ENCODE measurements around the gene VAC14.
"Not testable (repeated sequence)": the region's sequence is repeated elsewhere in the genome, so short reads cannot be mapped to it uniquely, and the experiment has no call there.

The VAC14 gene

DNA sequence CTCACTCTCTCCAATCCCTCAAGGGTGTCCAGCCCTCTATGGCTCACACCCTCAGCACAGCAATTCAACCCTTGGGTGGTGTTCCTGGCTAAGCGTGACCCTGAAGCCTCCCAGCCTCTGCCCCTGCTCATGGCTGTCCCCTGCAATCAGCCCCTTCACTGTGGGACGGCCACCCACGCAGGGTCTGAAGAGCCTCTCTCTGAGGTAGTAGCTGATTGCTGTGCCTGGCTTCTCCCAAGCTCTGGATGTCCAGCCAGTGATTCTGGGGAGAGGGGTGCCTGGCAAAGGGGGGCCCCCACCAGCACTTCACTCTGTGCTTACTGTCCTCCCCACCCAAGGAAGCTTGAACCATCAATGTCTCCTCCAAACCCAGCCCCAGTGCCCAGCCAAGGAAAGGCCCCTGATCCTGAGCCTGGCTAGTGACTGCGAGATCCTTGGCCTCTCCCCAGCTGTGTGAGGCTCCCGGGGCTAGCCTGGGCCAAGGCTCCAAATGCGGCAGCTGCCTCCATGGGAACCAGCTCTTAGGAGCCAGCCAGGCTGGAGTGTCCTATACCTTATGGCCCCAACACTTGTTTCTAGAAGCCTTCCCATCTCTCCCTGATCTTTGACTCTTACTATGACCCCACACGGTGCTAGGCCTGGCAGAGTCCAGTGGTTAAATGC, 125.0 kb downstream of the VAC14 start:
- Mint-ChIP-seq H3K27ac (no peak overlapping the region), H3K27me3 (ENCODE audit: low read depth) (no peaks in the 10 kb centered on the region), H3K36me3 (ENCODE audit: low read depth) (no peaks in the 10 kb centered on the region), H3K9me3 (no peaks in the 10 kb centered on the region), H3K4me3 (no peak overlapping the region), H3K4me1 (ENCODE audit: low read depth) (no peaks in the 10 kb centered on the region)
- DNase-seq (ENCODE audit: low spot score): no peak

DNA sequence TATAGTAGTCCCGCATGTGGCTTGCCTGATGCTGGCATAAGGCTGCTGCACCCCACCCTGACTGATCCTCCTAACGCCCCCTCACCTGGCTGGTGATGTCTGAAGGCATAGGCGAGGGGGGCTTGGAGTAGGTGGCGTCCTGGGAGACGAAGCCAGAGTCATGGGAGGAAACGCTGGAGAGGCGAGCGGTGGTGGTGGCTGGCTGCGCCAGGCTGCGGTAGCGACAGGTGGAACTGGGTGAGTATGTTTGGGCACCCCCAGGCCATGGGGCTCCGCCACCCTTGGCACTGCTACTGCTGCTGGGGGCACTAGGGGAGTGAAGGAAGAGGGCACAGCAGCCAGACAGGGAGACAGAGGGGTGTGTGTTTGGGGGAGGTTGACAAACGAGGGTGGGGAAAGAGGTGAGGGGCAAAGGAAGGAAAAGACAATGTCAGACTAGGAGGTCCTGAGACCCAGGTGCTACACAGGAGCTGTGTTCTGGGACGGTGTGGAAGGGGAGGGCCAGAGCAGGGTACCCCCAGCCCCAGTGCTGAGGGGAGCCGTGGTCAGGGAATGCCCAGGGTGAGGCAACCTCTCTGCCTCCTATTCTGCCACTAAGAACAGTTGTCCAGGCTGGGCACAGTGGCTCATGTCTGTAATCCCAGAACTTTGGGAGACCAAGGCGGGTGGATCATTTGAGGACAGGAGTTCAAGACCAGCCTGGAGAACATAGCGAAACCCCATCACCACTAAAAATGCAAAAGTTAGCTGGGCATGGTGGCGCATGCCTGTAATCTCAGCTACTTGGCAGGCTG, 126.5 kb downstream of the VAC14 start:
- no peaks in the 10 kb centered on the region for H3K9me3 Mint-ChIP-seq
- H3K4me1 Mint-ChIP-seq (ENCODE audit: low read depth): no peaks in the 10 kb centered on the region
- H3K4me3 Mint-ChIP-seq: no peak overlapping the region
- no peaks in the 10 kb centered on the region for H3K27me3 Mint-ChIP-seq (ENCODE audit: low read depth)
- H3K36me3 Mint-ChIP-seq (ENCODE audit: low read depth): no peaks in the 10 kb centered on the region
- H3K27ac Mint-ChIP-seq: no peak overlapping the region
- no peak for DNase-seq (ENCODE audit: low spot score)

DNA sequence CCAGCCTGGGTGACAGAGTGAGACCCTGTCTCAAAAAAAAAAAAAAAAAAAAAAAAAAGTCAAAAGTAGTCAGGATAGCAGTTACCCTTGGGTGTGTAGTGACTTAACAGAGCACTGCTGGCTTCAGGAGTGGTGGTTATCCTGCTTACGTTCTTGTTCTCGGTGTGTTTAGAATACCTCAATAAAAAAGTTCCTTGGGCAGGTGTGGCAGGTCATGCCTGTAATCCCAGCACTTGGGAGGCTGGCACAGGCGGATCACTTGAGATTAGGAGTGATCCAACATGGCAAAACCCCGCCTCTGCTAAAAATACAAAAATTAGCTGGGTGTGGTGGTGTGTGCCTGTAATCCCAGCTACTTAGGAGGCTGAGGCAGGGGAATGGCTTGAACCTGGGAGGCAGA, 130.0 kb downstream of the VAC14 start:
- not testable (repeated sequence) for H3K27me3 Mint-ChIP-seq (ENCODE audit: low read depth); H3K27ac Mint-ChIP-seq; H3K9me3 Mint-ChIP-seq; DNase-seq (ENCODE audit: low spot score); H3K36me3 Mint-ChIP-seq (ENCODE audit: low read depth); H3K4me3 Mint-ChIP-seq; H3K4me1 Mint-ChIP-seq (ENCODE audit: low read depth)

DNA sequence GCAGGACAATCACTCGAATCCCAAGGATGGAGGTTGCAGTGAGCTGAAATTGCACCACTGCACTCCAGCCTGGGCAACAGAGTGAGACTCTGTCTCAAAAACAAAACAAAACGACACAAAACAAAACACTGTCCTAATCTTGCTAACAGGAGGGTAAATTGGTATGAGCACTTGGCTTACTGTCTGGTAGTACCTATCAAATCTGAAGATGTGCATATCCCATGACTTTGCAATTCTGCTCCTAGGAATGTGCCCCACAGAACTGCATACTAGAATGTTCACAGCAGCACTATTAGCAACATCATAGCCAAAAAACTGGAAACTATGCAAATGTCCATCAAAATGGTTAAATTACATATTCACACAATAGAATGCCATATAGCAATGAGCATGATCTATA, 130.8 kb downstream of the VAC14 start:
- Mint-ChIP-seq H3K27ac (no peak overlapping the region), H3K36me3 (ENCODE audit: low read depth) (no peaks in the 10 kb centered on the region), H3K27me3 (ENCODE audit: low read depth) (peaks cover 2% of the 10 kb centered on the region), H3K4me1 (ENCODE audit: low read depth) (no peaks in the 10 kb centered on the region), H3K9me3 (no peaks in the 10 kb centered on the region), H3K4me3 (no peak overlapping the region)
- DNase-seq (ENCODE audit: low spot score): no peak

DNA sequence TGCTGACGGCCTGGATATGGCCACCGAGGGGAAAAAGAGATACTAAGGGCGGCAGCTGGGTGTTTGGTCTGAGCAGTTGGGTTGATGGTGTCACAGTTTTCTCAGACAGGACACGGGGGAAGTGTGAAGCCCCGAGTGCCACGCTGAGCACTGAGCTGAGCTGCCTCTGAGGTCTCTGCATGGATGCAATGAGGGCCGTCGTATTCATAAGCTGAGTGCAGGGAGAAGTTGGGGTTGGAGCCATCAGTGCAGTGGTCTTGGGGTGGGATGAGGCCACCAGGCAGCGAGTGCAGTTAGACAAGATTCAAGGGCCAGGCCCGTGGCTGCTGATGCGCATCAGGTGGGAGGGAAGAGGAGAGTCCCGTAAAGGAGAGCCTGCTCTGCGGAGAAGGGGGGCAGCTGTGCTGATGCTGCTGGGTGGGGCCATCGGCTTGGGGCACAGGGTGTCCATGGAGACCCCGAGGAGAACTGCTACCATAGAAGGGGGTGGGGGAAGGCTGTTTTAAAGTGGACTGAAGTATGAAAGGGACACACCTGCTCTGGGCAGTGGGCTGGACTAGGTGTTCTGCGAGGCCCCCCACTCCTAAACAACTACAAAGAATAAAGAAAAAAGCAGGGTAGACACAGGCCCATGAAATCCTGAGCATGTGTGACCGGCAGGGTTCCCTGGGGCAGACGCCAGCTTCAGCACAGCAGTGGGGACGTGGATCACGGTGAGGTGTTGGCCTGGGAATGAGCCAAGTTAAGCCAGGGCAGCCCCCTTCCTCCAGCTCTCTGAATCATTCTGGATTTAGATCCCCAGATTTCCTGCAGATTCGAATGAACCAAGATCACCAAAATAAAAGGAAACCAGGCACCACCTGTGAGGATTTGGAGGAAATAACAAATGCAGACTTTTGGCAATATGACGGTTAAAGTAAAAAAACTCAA, 134.9 kb downstream of the VAC14 start:
- DNase-seq (ENCODE audit: low spot score): no peak
- H3K27ac Mint-ChIP-seq: no peak overlapping the region
- no peak overlapping the region for H3K4me3 Mint-ChIP-seq
- H3K4me1 Mint-ChIP-seq (ENCODE audit: low read depth): no peaks in the 10 kb centered on the region
- H3K27me3 Mint-ChIP-seq (ENCODE audit: low read depth): peaks cover 2% of the 10 kb centered on the region
- no peaks in the 10 kb centered on the region for H3K36me3 Mint-ChIP-seq (ENCODE audit: low read depth)
- no peaks in the 10 kb centered on the region for H3K9me3 Mint-ChIP-seq

DNA sequence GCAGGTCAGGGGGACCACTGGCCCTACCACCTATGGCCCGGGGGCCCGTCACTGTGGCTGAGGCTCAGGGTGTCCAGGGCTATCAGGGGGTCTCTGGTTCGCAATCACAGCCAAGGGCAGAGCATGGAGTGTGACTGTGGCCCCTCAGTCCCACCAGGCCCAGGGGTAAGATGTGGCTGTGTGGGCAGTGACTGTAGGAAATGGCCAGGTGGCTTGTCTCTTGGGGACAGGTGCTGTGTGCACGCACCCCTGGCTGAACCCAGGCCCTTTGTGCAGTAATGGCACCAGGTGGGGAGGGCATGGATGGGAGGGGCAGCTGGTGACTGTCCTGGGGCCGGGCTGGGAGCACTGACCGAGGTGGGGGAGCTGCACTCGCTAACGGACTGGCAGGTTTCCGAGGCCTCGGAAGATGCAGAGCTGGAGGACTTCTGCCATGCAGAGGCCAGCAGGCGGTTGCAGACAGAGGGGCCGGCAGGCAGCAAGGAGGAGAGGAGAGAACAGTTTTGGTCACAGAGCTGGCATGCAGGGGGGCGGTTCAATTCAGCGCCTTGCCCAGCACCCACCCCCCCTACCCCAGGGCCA, 135.8 kb downstream of the VAC14 start:
- H3K27ac Mint-ChIP-seq: no peak overlapping the region
- no peaks in the 10 kb centered on the region for H3K36me3 Mint-ChIP-seq (ENCODE audit: low read depth)
- H3K4me3 Mint-ChIP-seq: no peak overlapping the region
- H3K9me3 Mint-ChIP-seq: no peaks in the 10 kb centered on the region
- peaks cover 2% of the 10 kb centered on the region for H3K27me3 Mint-ChIP-seq (ENCODE audit: low read depth)
- no peaks in the 10 kb centered on the region for H3K4me1 Mint-ChIP-seq (ENCODE audit: low read depth)
- no peak for DNase-seq (ENCODE audit: low spot score)

DNA sequence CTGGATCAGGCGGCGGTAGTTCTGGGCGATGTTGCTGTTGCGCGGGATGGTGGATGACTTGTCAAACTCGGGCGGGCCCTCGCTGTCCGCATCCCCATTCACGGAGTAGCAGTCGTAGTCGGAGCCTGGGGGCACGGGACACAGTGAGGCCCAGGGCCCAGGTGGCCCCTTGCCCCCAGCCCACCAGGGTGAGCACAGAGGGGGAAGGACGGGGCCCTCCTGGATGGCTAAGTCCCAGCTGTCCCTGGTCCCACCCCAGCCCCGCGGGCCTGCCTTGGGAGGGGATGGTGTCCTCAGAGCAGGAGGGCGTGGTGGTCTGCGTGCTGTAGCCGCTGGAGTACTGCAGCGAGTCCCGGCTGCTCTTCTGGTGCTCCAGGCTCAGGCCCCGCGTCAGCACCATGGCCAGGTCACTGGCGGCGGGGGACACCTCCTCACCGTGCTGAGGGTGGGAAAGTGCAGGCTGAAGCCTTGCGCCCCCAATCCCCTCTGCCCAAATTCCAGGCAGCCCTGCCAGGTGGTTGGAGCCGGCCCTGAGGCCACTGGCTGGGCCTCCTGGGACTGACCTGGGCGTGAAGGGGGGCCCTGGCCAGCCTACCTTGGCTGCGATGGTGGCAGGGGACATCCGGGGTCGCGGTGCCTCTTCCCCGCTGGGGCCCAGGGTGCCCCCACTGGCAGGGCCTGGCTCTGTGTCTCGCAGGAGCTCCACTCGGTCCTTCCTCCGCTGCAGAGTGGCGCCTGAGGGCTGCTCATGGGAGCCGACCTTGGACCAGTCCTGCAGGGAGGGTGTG, 136.4 kb downstream of the VAC14 start:
- no peak overlapping the region for H3K4me3 Mint-ChIP-seq
- no peaks in the 10 kb centered on the region for H3K36me3 Mint-ChIP-seq (ENCODE audit: low read depth)
- no peaks in the 10 kb centered on the region for H3K9me3 Mint-ChIP-seq
- no peak for DNase-seq (ENCODE audit: low spot score)
- no peaks in the 10 kb centered on the region for H3K4me1 Mint-ChIP-seq (ENCODE audit: low read depth)
- H3K27me3 Mint-ChIP-seq (ENCODE audit: low read depth): peaks cover 2% of the 10 kb centered on the region
- H3K27ac Mint-ChIP-seq: no peak overlapping the region

DNA sequence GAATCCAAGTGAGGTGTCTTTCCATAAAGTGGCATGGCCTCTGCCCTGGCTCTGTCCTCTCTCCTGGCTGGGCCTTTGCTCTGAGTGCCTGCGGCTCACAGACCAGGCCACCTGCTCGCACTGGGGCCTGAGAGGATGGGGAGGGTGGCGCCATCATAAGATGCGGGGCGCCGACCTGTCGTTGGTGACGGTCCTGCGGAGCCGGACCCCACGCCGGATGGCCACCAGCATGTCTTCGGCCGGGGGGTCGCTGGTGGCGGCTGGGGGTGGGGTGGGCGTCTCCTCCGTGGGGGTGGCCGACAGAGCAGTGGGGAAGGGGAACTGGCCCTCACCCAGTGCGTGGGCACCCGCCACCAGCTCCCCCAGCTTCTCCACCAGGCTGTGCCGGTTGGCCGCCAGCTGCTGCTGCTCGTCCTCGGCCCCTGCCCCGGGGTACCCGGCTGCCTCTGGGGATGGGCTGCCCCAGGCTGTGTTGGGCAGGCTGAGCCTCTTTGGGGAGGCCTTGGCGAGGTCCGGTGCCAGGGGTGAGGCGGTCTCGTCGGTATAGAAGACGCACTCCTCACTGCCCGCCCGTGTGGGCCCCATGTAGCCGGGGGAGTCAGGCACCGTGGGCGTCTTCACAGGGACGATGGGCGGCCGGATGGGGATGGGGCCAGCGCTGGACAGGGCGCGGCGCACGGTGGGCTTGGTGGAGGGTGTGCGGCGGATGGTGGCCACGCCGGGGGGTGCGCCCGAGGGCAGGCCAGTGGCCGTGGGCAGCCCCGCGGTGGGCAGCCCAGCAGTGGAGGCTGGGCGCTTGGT, 137.2 kb downstream of the VAC14 start:
- no peaks in the 10 kb centered on the region for H3K9me3 Mint-ChIP-seq
- no peaks in the 10 kb centered on the region for H3K36me3 Mint-ChIP-seq (ENCODE audit: low read depth)
- H3K4me1 Mint-ChIP-seq (ENCODE audit: low read depth): no peaks in the 10 kb centered on the region
- H3K27me3 Mint-ChIP-seq (ENCODE audit: low read depth): peaks cover 2% of the 10 kb centered on the region
- no peak for DNase-seq (ENCODE audit: low spot score)
- no peak overlapping the region for H3K4me3 Mint-ChIP-seq
- H3K27ac Mint-ChIP-seq: no peak overlapping the region

DNA sequence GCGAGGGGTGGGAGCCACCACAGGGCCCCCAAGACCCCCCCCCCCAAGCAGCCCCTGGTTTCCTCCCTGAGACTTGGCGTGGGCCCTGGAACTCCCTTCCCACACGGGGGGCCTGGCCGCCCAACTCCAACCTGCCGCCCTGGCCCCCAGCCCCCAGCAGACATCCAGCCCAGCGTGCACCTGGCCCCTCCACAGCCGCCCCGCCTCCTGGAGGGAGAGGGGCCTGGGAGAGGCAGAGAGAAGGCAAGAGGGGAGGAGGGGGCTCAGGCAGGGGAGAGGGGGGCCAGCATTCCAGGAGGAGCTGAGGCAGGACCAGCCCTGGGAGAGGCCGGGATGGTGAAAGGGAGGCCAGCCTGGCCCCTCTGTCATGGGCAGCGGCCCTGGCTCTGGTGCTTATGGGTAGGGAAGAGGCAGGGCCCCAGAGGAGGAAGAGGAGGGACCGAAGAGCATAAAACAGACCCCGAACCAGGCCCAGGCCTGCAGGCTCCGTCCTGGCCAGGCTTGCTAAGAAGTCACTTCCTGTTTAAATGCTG, 137.9 kb downstream of the VAC14 start:
- Mint-ChIP-seq H3K4me3 (no peak overlapping the region), H3K36me3 (ENCODE audit: low read depth) (no peaks in the 10 kb centered on the region), H3K4me1 (ENCODE audit: low read depth) (no peaks in the 10 kb centered on the region)

DNA sequence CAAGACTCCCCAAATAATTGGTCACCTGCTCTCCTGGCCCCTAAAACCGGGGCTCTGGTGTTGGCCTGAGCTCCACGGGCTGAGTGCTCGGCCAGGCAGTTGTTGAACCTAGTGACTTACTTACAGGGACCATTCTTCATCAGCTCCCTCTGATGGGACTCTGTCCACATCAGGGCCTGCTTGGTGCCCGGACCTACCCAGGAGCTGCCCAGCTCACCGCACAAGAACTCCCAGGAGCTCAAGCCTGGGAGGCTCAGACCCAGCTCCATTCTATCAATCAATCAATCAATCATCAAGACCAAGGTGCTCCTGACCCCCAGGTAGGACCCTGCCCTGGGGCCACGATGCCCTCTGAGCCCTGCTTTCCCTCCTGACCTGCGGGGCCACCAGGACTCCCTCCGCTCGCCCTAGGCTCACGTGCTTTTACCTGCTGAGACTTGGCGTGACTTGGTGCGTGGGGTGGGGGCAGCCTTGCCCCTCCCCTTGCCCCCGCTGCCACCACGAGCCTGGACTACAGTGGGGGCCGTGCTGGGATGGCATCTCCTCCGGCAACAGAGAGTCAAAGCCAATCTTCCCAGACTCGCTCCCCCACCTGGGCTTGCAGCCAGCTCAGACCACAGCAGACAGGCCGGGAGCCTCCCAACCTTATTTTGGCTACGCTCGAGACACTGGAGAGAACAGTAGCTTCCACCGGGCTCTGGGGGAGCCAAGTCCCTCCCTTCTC, 138.9 kb downstream of the VAC14 start:
- H3K36me3 Mint-ChIP-seq (ENCODE audit: low read depth): no peaks in the 10 kb centered on the region
- H3K27ac Mint-ChIP-seq: no peak overlapping the region
- no peaks in the 10 kb centered on the region for H3K4me1 Mint-ChIP-seq (ENCODE audit: low read depth)
- no peak for DNase-seq (ENCODE audit: low spot score)
- no peaks in the 10 kb centered on the region for H3K9me3 Mint-ChIP-seq
- H3K4me3 Mint-ChIP-seq: no peak overlapping the region
- H3K27me3 Mint-ChIP-seq (ENCODE audit: low read depth): no peaks in the 10 kb centered on the region

More for the DNA sequence above, 137.9 kb downstream of the VAC14 start:
- H3K27me3 Mint-ChIP-seq (ENCODE audit: low read depth): peaks cover 2% of the 10 kb centered on the region
- no peaks in the 10 kb centered on the region for H3K9me3 Mint-ChIP-seq
- no peak overlapping the region for H3K27ac Mint-ChIP-seq
- DNase-seq (ENCODE audit: low spot score): no peak

DNA sequence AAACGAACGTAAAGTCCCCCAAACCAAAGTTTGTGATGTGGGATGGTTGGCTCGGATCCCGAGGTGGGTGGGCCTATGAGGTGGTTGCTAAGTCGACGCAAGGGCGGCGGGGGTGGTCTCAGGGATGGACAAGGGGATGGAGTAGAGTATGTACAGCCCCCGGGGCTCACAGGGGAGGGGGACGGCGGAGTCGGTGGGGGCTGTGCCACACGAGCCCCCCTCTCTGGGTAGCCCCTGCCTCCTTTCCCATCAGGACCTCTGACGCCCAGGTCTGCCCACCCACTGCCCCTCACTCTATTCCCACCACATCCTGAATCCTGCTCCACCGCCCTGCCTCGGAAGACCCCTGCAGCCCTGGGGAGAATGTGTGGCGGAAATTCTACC, 139.4 kb downstream of the VAC14 start:
- no peaks in the 10 kb centered on the region for H3K27me3 Mint-ChIP-seq (ENCODE audit: low read depth)
- no peak overlapping the region for H3K4me3 Mint-ChIP-seq
- no peaks in the 10 kb centered on the region for H3K9me3 Mint-ChIP-seq
- no peak for DNase-seq (ENCODE audit: low spot score)
- H3K27ac Mint-ChIP-seq: no peak overlapping the region
- H3K36me3 Mint-ChIP-seq (ENCODE audit: low read depth): no peaks in the 10 kb centered on the region
- H3K4me1 Mint-ChIP-seq (ENCODE audit: low read depth): no peaks in the 10 kb centered on the region

DNA sequence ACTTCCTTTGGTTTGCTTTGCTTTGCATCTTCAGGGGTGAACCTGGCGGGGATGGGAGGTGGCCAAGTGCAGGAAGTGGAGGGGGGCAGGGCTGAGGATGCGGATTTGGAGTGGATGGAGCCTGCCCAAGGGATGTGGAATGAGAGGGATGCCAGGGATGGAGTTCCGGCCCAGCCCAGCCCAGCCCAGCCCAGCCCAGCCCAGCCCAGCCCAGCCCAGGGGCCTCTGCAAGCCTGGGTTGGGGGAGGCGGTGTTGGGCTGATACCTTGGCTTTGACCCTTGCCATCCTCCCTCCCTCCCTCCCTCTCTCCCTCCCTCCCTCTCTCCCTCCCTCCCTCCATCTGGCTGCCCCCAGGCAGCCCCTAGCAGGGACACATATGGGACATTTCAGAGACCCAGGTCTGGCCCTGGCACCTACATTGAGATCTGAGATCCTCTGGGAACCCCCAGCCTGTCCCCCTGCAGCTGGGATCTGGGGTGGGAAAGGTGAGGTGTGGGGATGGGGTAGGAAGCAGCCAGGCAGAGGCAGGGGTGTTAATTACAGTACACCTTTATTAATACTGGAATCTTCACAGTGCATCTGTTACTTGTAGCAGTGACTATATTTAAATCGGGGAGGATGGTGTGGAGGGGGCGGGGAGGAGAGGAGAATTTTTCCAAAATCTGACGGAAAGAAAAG, 140.1 kb downstream of the VAC14 start:
- DNase-seq (ENCODE audit: low spot score): no peak
- no peaks in the 10 kb centered on the region for H3K9me3 Mint-ChIP-seq
- no peak overlapping the region for H3K4me3 Mint-ChIP-seq
- H3K36me3 Mint-ChIP-seq (ENCODE audit: low read depth): no peaks in the 10 kb centered on the region
- no peak overlapping the region for H3K27ac Mint-ChIP-seq
- no peaks in the 10 kb centered on the region for H3K4me1 Mint-ChIP-seq (ENCODE audit: low read depth)
- no peaks in the 10 kb centered on the region for H3K27me3 Mint-ChIP-seq (ENCODE audit: low read depth)

All from T-helper 2 cell treated with Interferon-gamma antibody and Interleukin-4, amounts not matched to agents 5 μg/mL and 100 μg/mL, for 36 hours (primary cell).